Medulla oblongata (tissue), 1 donor: Measurements from ENCODE around the gene DNASE1L2.

Experiments used
- DNase-seq: peaks from one replicate; pipeline ENCODE4 v3.0.0-alpha.2; 2015; ENCODE audit errors: extremely low spot score

The DNASE1L2 gene

GRCh38 chr16:2286550-2286949 lies 50.3 kb downstream of the DNASE1L2 start:
- DNase-seq: no peak

GRCh38 chr16:2287916-2288547 lies 51.8 kb downstream of the DNASE1L2 start:
- DNase-seq: no peak
